DOHH2 (cell line): Measurements from ENCODE around the gene PCBP3.
"Not testable (repeated sequence)": the region's sequence is repeated elsewhere in the genome, so short reads cannot be mapped to it uniquely, and the experiment has no call there.

ENCODE experiments used
- H3F3A ChIP-seq: fragments of 200-600 bp; sonication (generic), shearing (Covaris generic); 2 replicates; pipeline ENCODE4 v1.6.0; 2016; ENCODE audit warnings: antibody characterized with exemption, mild to moderate bottlenecking; ENCODE audit not compliant: control insufficient read depth, insufficient read depth
- H3K27ac ChIP-seq: fragments of 200-600 bp; sonication (generic); 2 replicates; pipeline ENCODE4 v1.5.1; 2014; ENCODE audit warnings: low read depth, mild to moderate bottlenecking, low read length, moderate library complexity
- H3K27me3 ChIP-seq: fragments of 200-600 bp; sonication (generic); 2 replicates; pipeline ENCODE4 v1.6.1; 2014; ENCODE audit warnings: mild to moderate bottlenecking, low read length, mixed read lengths; ENCODE audit not compliant: control insufficient read depth
- H3K36me3 ChIP-seq: fragments of 200-600 bp; sonication (generic); 2 replicates; pipeline ENCODE4 v1.6.1; 2014; ENCODE audit warnings: mild to moderate bottlenecking, low read length, moderate library complexity, mixed read lengths; ENCODE audit not compliant: control insufficient read depth
- H3K4me1 ChIP-seq: fragments of 200-600 bp; sonication (generic); 2 replicates; pipeline ENCODE4 v1.6.1; 2014; ENCODE audit warnings: mild to moderate bottlenecking, low read length, mixed read lengths; ENCODE audit not compliant: control insufficient read depth
- H3K4me2 ChIP-seq: fragments of 200-600 bp; sonication (generic); 2 replicates; pipeline ENCODE4 v1.6.0; 2014; ENCODE audit warnings: mild to moderate bottlenecking, low read length, moderate library complexity
- H3K4me3 ChIP-seq: fragments of 200-600 bp; sonication (generic); 2 replicates; pipeline ENCODE4 v1.5.1; 2014; ENCODE audit warnings: mild to moderate bottlenecking, low read length, mixed read lengths
- H3K79me2 ChIP-seq: fragments of 200-600 bp; sonication (generic); 2 replicates; pipeline ENCODE4 v1.6.1; 2014; ENCODE audit warnings: mild to moderate bottlenecking, low read length, mixed read lengths; ENCODE audit not compliant: control insufficient read depth
- H3K9me2 ChIP-seq: fragments of 200-600 bp; sonication (generic); replicated peaks from 2 replicates; pipeline ENCODE4 v1.6.1; 2014; ENCODE audit warnings: mild to moderate bottlenecking, low read length, mixed read lengths; ENCODE audit not compliant: control insufficient read depth
- H3K9me3 ChIP-seq: fragments of 200-600 bp; sonication (generic); 2 replicates; pipeline ENCODE4 v1.6.1; 2014; ENCODE audit warnings: antibody characterized with exemption, low read length, mixed read lengths; ENCODE audit not compliant: control insufficient read depth, insufficient read depth
- H4K20me1 ChIP-seq: fragments of 200-600 bp; sonication (generic); 2 replicates; pipeline ENCODE4 v1.6.0; 2014; ENCODE audit warnings: low read depth, mild to moderate bottlenecking, antibody characterized with exemption, low read length, moderate library complexity; ENCODE audit not compliant: control insufficient read depth, insufficient read depth
- EZH2phosphoT487 ChIP-seq: fragments of 200-600 bp; sonication (generic); IDR thresholded peaks from 2 replicates; pipeline ENCODE4 v1.6.1; 2017; ENCODE audit warnings: borderline replicate concordance, mild to moderate bottlenecking, antibody characterized with exemption, low read length, moderate library complexity, mixed read lengths
- TF ChIP-seq, protein P1 (sequence below): fragments of 200-600 bp; sonication (generic); IDR thresholded peaks from one replicate; pipeline ENCODE4 v1.5.1; 2014; ENCODE audit warnings: antibody characterized with exemption, mild to moderate bottlenecking, low read depth, low read length; ENCODE audit not compliant: poor library complexity, severe bottlenecking

Gene PCBP3

DNA sequence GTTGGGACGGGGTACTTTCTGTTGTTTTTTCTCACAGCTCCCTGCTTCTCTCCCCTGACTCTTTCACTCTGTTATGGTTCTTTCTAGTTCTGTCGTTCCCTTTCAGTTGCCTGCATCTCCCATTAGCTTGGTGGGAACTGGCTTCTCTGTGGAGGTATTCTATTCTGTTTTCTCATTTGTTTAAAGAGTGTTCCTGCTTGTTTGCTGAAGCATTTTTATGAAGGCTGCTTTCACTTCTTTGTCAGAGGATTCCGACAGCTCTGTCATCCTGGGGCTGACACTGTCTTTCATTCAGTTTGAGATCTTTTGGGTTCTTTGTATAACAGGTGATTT, 242.0 kb downstream of the PCBP3 start:
- H3K27me3 ChIP-seq, result no peaks in the 10 kb centered on the region
- no peak overlapping the region for H3K4me3 ChIP-seq
- no peaks in the 10 kb centered on the region for H3K79me2 ChIP-seq
- no peaks in the 10 kb centered on the region for H3F3A ChIP-seq
- H3K4me2 ChIP-seq, result no peak overlapping the region
- no peaks in the 10 kb centered on the region for H3K4me1 ChIP-seq
- no peaks in the 10 kb centered on the region for H3K36me3 ChIP-seq
- no peaks in the 10 kb centered on the region for H4K20me1 ChIP-seq
- no peaks in the 10 kb centered on the region for H3K9me2 ChIP-seq
- H3K27ac ChIP-seq, result no peak overlapping the region
- TF ChIP-seq, protein P1, sequence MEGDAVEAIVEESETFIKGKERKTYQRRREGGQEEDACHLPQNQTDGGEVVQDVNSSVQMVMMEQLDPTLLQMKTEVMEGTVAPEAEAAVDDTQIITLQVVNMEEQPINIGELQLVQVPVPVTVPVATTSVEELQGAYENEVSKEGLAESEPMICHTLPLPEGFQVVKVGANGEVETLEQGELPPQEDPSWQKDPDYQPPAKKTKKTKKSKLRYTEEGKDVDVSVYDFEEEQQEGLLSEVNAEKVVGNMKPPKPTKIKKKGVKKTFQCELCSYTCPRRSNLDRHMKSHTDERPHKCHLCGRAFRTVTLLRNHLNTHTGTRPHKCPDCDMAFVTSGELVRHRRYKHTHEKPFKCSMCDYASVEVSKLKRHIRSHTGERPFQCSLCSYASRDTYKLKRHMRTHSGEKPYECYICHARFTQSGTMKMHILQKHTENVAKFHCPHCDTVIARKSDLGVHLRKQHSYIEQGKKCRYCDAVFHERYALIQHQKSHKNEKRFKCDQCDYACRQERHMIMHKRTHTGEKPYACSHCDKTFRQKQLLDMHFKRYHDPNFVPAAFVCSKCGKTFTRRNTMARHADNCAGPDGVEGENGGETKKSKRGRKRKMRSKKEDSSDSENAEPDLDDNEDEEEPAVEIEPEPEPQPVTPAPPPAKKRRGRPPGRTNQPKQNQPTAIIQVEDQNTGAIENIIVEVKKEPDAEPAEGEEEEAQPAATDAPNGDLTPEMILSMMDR, result no peak
- no peak for TF ChIP-seq EZH2phosphoT487
- no peaks in the 10 kb centered on the region for H3K9me3 ChIP-seq

DNA sequence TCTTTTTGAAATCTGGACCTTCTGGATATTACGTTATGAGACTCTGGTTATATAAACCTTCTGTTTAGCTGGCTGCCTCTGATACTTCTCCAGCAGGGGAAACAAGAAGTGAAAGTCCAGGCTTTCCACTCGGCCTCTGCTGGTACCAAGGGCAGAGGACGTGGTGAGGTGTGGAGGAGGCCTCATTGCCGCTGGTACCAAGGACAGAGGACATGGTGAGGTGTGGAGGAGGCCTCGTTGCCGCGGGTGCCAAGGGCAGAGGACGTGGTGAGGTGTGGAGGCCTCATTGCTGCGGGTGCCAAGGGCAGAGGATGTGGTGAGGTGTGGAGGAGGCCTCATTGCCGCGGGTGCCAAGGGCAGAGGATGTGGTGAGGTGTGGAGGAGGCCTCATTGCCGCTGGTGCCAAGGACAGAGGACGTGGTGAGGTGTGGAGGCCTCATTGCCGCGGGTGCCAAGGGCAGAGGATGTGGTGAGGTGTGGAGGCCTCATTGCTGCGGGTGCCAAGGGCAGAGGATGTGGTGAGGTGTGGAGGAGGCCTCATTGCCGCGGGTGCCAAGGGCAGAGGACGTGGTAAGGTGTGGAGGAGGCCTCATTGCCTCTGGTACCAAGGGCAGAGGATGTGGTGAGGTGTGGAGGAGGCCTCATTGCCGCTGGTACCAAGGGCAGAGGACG, 242.5 kb downstream of the PCBP3 start:
- H3K4me2 ChIP-seq, H3K27ac ChIP-seq, H3K9me2 ChIP-seq, H3K4me1 ChIP-seq, H3K27me3 ChIP-seq, H3K36me3 ChIP-seq, H3K79me2 ChIP-seq, H3K9me3 ChIP-seq, H4K20me1 ChIP-seq, H3K4me3 ChIP-seq, H3F3A ChIP-seq: not testable (repeated sequence)

DNA sequence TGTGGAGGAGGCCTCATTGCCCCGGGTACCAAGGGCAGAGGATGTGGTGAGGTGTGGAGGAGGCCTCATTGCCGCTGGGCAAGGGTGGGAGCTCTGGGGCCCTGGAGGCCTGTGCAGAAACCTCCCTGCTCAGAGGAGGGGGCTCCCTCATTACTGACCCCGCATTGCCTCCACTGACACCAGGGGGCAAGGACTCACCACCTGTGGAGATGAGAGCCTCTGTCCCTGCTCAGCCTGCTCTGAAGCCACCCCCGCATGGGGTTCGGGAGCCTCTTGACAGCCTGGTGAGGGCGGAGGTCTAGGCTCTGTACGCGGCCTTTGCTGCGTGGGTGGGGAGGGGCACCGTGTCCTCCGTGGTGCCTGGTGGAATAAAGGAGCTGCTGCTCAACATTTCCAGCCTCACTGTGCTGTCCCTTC, 243.1 kb downstream of the PCBP3 start:
- no peaks in the 10 kb centered on the region for H4K20me1 ChIP-seq
- TF ChIP-seq, protein P1, result no peak
- no peak for TF ChIP-seq EZH2phosphoT487

DNA sequence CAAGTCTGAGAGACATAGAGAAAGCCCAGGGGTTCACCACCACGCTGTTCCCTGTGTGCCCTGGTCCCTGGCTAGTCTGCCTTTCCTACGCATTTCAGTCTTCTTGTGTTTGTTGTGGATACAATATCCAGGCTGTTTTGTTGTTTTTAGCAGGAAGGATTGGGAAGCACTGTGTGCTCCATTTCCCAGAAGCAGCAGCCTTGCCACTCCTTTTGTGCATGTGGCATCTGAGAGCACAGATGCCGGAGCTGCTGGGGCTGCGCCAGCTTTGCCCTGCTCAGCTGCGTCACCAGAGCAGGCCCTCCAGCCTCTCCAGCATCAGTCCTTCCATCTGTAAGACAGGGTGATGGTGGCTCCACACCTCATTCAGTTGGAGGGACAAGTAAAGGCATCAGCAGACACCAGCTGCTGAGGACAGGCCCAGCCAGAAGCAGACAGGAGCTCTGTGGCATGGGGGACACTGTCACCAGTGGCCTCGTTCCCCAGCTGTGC, 243.6 kb downstream of the PCBP3 start:
- no peaks in the 10 kb centered on the region for H3K79me2 ChIP-seq
- no peaks in the 10 kb centered on the region for H3K27me3 ChIP-seq
- H3K4me3 ChIP-seq, result no peak overlapping the region
- no peak for TF ChIP-seq EZH2phosphoT487
- TF ChIP-seq, protein P1, result no peak
- no peaks in the 10 kb centered on the region for H3K9me2 ChIP-seq
- no peaks in the 10 kb centered on the region for H3K36me3 ChIP-seq
- no peak overlapping the region for H3K4me2 ChIP-seq
- no peaks in the 10 kb centered on the region for H3K4me1 ChIP-seq
- no peaks in the 10 kb centered on the region for H4K20me1 ChIP-seq
- H3K9me3 ChIP-seq, result no peaks in the 10 kb centered on the region
- H3K27ac ChIP-seq, result no peak overlapping the region
- H3F3A ChIP-seq, result no peaks in the 10 kb centered on the region

More for the DNA sequence above, 243.1 kb downstream of the PCBP3 start:
- H3K9me3 ChIP-seq, result no peaks in the 10 kb centered on the region
- H3K36me3 ChIP-seq, result no peaks in the 10 kb centered on the region
- no peaks in the 10 kb centered on the region for H3K79me2 ChIP-seq
- H3K4me3 ChIP-seq, result no peak overlapping the region
- no peak overlapping the region for H3K4me2 ChIP-seq
- H3F3A ChIP-seq, result no peaks in the 10 kb centered on the region
- H3K27ac ChIP-seq, result no peak overlapping the region
- H3K4me1 ChIP-seq, result no peaks in the 10 kb centered on the region
- no peaks in the 10 kb centered on the region for H3K9me2 ChIP-seq
- no peaks in the 10 kb centered on the region for H3K27me3 ChIP-seq
